ENCODE measurements around the gene ATP2B2.

Gene ATP2B2

GRCh38 chr3:10381336-10381735, 124.0 kb downstream of the ATP2B2 start:
- H3K36me3 ChIP-seq (ENCODE audit: insufficient read depth), result no peaks in the 10 kb centered on the region
- H3K27me3 ChIP-seq (ENCODE audit: insufficient read depth, low read depth), result no peaks in the 10 kb centered on the region
- no peak overlapping the region for H3K9ac ChIP-seq
- H3K4me1 ChIP-seq (ENCODE audit: low read depth, poor library complexity, severe bottlenecking), result no peaks in the 10 kb centered on the region
- H2AFZ ChIP-seq (ENCODE audit: low read depth), result no peak overlapping the region
- H4K20me1 ChIP-seq (ENCODE audit: insufficient read depth), result no peaks in the 10 kb centered on the region
- H3K27ac ChIP-seq, result no peak overlapping the region
- no peaks in the 10 kb centered on the region for H3K79me2 ChIP-seq (ENCODE audit: insufficient read depth, low read depth)
- no peak overlapping the region for H3K4me3 ChIP-seq (IDR thresholded peaks at IDR 0.05; ENCODE audit: insufficient read depth, low read depth, low read length)
- no peak overlapping the region for H3K4me2 ChIP-seq
- no peak for TF ChIP-seq CTCF (conservative IDR thresholded peaks at IDR 0.05; ENCODE audit: low read depth, low read length)

GRCh38 chr3:10380906-10381305, 124.5 kb downstream of the ATP2B2 start:
- Histone ChIP-seq H3K36me3 (ENCODE audit: insufficient read depth) (no peaks in the 10 kb centered on the region), H3K9ac (no peak overlapping the region), H3K79me2 (ENCODE audit: insufficient read depth, low read depth) (no peaks in the 10 kb centered on the region), H3K4me1 (ENCODE audit: low read depth, poor library complexity, severe bottlenecking) (no peaks in the 10 kb centered on the region), H3K4me3 (IDR thresholded peaks at IDR 0.05; ENCODE audit: insufficient read depth, low read depth, low read length) (no peak overlapping the region), H4K20me1 (ENCODE audit: insufficient read depth) (no peaks in the 10 kb centered on the region), H3K4me2 (no peak overlapping the region), H3K27ac (no peak overlapping the region), H3K27me3 (ENCODE audit: insufficient read depth, low read depth) (no peaks in the 10 kb centered on the region), H2AFZ (ENCODE audit: low read depth) (no peak overlapping the region)
- no peak for TF ChIP-seq CTCF (conservative IDR thresholded peaks at IDR 0.05; ENCODE audit: low read depth, low read length)

- Histone ChIP-seq H3K4me2 (no peak overlapping the region), H3K4me1 (ENCODE audit: low read depth, poor library complexity, severe bottlenecking) (no peaks in the 10 kb centered on the region), H3K36me3 (ENCODE audit: insufficient read depth) (no peaks in the 10 kb centered on the region), H3K27me3 (ENCODE audit: insufficient read depth, low read depth) (no peaks in the 10 kb centered on the region), H2AFZ (ENCODE audit: low read depth) (no peak overlapping the region), H3K27ac (no peak overlapping the region), H4K20me1 (ENCODE audit: insufficient read depth) (no peaks in the 10 kb centered on the region), H3K79me2 (ENCODE audit: insufficient read depth, low read depth) (no peaks in the 10 kb centered on the region), H3K9ac (no peak overlapping the region), H3K4me3 (IDR thresholded peaks at IDR 0.05; ENCODE audit: insufficient read depth, low read depth, low read length) (no peak overlapping the region)
- TF ChIP-seq CTCF (conservative IDR thresholded peaks at IDR 0.05; ENCODE audit: low read depth, low read length), result no peak
Observed at GRCh38 chr3:10379961-10380360, 125.4 kb downstream of the ATP2B2 start.

GRCh38 chr3:10379161-10379560, 126.2 kb downstream of the ATP2B2 start:
- H4K20me1 ChIP-seq (ENCODE audit: insufficient read depth), result no peaks in the 10 kb centered on the region
- no peaks in the 10 kb centered on the region for H3K27me3 ChIP-seq (ENCODE audit: insufficient read depth, low read depth)
- no peak overlapping the region for H2AFZ ChIP-seq (ENCODE audit: low read depth)
- H3K79me2 ChIP-seq (ENCODE audit: insufficient read depth, low read depth), result no peaks in the 10 kb centered on the region
- H3K4me1 ChIP-seq (ENCODE audit: low read depth, poor library complexity, severe bottlenecking), result no peaks in the 10 kb centered on the region
- no peak overlapping the region for H3K4me3 ChIP-seq (IDR thresholded peaks at IDR 0.05; ENCODE audit: insufficient read depth, low read depth, low read length)
- H3K27ac ChIP-seq, result no peak overlapping the region
- H3K9ac ChIP-seq, result no peak overlapping the region
- H3K4me2 ChIP-seq, result no peak overlapping the region
- no peaks in the 10 kb centered on the region for H3K36me3 ChIP-seq (ENCODE audit: insufficient read depth)
- TF ChIP-seq CTCF (conservative IDR thresholded peaks at IDR 0.05; ENCODE audit: low read depth, low read length), result no peak

- Histone ChIP-seq H3K4me3 (IDR thresholded peaks at IDR 0.05; ENCODE audit: insufficient read depth, low read depth, low read length) (no peak overlapping the region), H4K20me1 (ENCODE audit: insufficient read depth) (no peaks in the 10 kb centered on the region), H3K36me3 (ENCODE audit: insufficient read depth) (no peaks in the 10 kb centered on the region), H3K4me1 (ENCODE audit: low read depth, poor library complexity, severe bottlenecking) (no peaks in the 10 kb centered on the region), H3K27ac (no peak overlapping the region), H2AFZ (ENCODE audit: low read depth) (no peak overlapping the region), H3K9ac (no peak overlapping the region), H3K4me2 (no peak overlapping the region), H3K27me3 (ENCODE audit: insufficient read depth, low read depth) (no peaks in the 10 kb centered on the region), H3K79me2 (ENCODE audit: insufficient read depth, low read depth) (no peaks in the 10 kb centered on the region)
- no peak for TF ChIP-seq CTCF (conservative IDR thresholded peaks at IDR 0.05; ENCODE audit: low read depth, low read length)
Observed at GRCh38 chr3:10378742-10379141, 126.6 kb downstream of the ATP2B2 start.
